Cortex of kidney (tissue), 1 donor: ENCODE data around the gene FLYWCH2.
"Not testable (repeated sequence)": the region's sequence is repeated elsewhere in the genome, so short reads cannot be mapped to it uniquely, and the experiment has no call there.

Source experiments
- DNase-seq: peaks from one replicate; lab custom pipeline; 2025; lab: John Stamatoyannopoulos, UW

Gene FLYWCH2

GRCh38 chr16:2881783-2882649, 999 bp upstream of the FLYWCH2 start:
- DNase-seq: no peak

DNA sequence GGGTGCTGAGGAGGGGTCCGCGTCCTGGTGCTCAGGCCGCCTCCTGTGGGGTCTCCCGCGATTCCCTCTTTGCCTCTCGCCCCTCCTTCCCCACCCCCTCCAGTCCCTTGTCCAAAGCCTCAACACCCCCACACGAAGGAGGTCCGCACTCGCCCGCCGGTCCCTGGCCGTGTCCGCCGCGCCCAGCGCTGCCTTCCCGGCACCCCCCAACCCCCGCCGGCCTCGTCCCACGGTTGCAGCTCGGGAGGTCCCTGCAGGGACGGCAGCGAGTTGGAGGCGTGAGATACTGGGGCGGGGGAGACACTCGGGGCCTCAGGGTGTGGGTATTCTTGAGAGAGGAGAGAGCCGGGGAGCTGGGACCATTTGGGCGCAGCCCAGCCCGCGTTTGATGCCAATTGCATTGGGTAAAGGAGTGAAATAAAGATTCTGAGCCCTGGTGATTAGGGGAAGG, 468 bp downstream of the FLYWCH2 start:
- no peak for DNase-seq

DNA sequence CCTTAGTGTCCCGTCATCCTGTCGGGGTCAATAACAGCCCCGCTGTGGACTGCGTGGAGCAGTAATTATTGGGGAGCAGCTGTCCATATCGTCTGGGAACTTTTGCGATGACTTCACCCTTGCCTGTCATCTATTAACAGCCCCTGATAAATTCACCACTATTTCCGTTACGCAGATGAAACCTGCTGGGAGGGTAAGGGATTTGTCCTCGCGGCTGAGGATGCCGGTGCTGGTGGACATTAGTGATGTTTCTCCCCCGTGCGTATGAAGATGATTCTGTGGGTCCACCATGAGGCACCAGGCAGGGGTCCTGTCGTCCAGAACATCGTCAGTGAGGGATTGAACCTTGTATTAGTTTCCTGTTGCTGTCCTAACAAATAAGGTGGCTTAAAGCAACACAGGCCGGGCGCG, 1.0 kb downstream of the FLYWCH2 start:
- no peak for DNase-seq

DNA sequence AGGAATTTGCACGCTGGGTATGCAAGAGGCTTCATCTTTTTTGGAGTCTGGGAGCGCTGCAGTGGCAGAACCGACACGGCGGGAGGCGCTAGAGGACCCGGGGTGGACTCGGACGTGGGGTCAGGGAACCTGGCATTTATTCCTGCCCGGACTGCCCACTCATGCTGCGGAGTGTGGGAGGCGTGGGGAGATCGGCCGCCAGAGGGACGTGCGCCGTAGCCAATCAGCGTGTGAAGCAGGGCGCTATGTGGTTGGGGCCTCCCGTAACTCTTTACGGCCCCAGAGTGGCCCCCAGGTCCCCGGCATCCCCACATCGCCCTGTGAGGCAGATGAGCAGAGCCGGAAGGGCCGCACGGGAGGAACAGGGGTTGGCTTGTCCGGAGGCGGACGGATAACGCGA, 11.2 kb downstream of the FLYWCH2 start:
- no peak for DNase-seq

GRCh38 chr16:2895813-2896212, 12.8 kb downstream of the FLYWCH2 start:
- no peak for DNase-seq

GRCh38 chr16:2896480-2897010, 13.5 kb downstream of the FLYWCH2 start:
- no peak for DNase-seq

GRCh38 chr16:2897110-2897509, 14.1 kb downstream of the FLYWCH2 start:
- no peak for DNase-seq

- DNase-seq: no peak
Measured at GRCh38 chr16:2898831-2899563, 16.0 kb downstream of the FLYWCH2 start.

GRCh38 chr16:2899564-2900072, 16.6 kb downstream of the FLYWCH2 start:
- no peak for DNase-seq

DNA sequence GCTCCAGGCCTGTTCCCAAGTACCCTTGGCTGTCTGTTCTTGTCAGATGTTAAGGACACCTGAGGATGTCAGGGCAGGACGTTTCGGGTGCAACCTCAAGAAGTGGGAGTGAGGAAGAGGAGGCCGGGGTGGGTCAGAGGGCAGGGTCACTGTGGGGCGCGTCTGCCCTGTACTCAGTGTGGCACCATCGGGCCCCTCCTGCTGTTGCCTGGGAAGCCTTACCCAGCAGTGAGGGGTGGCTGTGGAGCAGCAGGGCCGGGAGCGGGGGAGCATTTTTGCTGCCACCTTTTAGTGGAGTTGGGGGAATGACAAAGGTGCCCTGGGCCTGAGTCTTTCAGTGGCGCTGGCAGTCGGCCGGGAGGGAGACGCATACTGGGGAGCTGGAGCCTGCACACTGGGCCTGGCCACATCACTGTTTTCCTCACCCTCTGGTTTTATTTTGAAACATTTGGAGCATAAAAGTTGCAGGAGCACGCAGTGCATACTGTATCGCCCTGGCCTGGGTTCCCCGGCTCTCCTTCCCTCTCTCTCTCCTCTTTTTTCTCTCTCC, 17.6 kb downstream of the FLYWCH2 start:
- DNase-seq: no peak

DNA sequence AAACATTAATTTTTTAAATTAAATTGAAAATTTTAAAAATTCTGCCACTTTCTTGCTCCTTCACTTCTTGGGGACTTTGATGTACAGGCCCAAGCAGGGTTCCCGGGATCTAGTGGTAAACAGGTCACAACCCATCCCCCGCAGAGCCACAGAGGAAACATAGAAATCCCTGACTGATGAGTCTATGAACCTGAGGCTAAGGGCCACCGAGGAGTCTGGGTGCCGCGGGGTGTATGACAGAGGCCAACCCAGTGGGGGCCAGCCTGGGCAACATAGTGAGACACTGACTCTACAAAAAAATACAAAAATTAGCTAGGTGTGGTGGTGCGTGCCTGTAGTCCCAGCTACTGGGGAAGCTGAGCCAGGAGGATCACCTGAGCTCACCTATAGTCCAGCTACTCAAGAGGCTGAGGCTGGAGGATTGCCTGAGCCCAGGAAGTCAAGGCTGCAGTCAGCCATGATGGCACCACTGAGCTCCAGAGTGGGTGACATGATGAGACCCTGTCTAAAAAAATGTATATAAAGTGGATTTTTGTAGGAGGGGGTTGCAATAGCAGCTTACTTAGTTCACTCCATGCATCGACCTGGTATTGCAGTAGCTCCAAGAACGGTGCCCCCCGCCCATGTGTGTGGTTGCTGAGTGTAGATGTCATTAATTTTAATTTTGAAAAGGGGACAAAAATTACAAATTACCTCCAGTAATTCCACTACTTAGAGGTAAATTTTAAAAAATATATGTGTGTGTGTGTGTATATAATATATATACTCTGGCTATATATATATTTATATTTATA, 19.5 kb downstream of the FLYWCH2 start:
- DNase-seq: no peak

DNA sequence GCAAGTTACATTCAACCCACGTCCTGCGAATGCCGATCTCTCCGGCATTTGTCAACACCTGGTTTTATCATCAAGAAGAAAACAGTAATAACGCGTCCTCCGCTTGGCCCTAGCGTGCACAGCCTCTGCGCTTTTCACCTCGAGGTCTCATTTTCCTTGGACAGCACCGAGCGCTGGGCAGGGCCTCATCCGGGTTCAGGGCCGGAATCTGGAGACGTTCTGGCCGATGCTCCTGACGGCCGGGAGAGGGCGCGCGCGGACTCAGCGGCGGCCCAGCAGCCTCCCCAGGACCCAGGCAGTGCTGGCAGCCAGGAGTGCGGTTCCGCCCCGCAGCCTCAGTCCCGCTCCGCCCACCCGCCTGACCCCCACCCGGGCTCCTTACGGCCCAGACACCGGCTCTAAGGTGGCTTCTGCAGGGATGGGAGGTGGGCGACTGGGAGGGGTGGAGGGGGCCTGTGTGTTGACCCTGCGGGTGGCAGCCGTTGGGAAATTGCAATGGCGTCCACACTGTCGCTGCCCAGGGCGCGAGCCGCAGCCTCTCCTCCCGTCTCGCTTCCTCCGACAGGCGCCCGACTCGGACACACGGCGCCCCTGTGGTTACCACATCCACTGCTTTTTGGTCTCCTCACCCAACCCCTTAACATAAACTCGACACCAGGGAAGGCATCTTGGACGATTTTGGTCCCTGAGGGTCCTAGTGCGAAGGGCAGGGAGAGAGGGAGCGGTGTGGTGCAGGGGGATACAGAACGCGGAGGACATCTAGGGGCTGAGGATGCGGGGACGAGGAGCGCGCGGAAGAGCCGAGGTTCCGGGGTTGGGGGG, 21.3 kb downstream of the FLYWCH2 start:
- no peak for DNase-seq

DNA sequence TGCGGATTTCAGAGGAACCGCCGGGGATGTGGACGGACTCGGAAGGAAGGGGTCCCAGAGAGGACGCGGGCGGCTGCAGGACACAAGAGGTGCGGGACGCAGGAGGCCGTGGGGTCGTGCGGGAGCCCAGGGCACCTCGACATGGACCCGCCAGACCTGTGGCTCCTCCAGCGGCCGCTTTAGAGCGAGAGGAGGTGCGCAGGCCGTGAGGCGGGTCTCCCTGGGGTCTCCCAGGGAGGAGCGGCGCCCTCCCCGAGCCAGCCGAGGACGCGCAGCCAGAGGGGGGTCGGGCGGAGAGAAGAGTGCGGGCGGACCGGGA, 21.9 kb downstream of the FLYWCH2 start:
- DNase-seq: no peak

DNA sequence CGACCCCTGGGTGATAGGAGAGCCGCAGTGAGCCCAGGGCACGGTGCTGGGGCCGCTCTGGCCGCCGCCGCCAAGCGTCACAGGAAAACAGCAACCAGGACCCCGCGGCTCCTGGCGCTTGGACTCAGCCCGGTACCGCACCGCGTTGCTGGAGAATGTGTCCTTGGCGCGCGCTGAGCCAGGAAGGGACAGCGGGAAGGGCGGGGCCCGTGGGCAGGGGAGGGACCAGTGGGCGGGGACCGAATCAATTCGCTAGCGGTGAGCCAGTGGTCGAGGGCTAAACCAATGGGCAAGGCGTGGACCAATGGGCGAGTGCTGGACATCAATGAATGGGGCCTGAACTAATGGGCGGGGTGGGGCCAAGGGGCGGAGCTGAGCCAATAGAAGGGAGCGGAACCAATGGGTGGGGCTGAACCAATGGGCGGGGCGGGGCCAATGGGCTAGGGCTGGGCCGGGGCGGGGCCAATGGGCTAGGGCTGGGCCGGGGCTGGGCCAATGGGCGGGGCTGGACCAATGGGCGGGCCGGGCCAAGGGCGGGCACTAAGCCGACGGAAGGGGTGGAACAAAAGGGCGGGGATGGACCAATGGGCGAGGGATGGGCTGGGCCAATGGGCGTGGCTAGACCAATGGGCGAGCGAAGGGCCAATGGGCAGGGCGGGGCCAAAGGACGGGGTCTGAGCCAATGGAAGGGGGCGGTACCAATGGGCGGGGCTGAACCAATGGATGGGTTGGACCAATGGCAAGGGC, 22.4 kb downstream of the FLYWCH2 start:
- DNase-seq: peak; percentile 44

GRCh38 chr16:2905988-2906387, 23.0 kb downstream of the FLYWCH2 start:
- no peak for DNase-seq

GRCh38 chr16:2907084-2907753, 24.2 kb downstream of the FLYWCH2 start:
- DNase-seq: not testable (repeated sequence)

DNA sequence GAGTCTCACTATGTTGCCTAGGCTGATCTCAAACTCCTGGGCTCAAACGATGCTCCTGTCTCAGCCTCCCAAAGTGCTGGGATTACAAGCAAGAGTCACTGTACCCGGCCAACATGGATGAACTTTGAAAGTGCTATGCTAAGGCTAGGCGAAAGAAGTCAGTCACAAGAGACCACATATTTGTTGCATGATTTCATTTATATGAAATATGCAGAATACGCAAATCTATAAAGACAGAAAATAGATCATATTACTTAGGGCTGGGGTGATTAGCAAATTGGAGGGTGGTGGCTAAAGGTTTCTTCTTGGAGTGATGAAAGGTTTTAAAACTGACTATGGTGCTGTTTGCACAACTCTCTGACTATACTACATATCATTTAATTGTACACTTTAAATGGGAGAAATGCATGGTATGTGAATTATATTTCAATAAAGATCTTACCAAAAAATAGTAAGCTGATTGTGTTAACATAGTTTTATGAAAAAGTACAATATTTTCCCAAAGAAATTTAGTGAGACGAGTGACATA, 27.5 kb downstream of the FLYWCH2 start:
- no peak for DNase-seq

DNA sequence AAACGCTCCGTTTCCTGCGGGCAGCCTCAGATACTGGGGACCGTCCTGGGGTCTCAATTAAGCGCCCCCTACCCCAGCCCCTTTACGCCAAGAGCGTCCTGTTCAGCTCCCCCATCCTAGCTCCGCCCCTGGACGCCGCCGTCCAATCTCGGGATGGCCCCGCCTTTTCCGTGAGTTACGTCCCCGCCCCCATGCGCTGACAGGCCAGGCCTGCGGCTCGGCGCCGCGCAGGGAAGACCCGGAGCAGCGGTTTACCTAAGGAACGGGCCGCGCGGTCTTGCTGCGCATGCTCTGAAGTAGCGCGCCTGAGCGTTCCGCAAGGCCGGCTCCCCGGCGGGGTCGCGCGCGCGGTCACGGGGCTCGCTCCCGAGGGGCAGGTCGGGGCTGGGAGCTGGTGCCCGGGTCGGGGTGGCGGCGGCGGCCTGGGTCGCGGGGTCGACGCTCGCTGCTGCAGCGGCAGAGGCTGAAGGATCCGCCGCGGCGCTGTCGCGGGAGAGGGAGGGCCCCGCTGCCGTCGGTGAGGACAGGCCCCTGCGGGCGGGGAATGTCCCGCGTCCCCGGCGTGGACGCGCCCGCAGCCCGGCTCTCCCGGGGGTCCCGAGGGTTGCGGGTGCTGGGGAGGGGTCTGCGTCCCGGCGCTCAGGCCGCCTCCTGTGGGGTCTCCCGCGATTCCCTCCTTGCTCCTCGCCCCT, 28.8 kb downstream of the FLYWCH2 start, which contains the start of gene FLYWCH1:
FLYWCH1 (plus strand) TSS at position 294 of the 692 bp plus-strand sequence. CDS start 17,755 bp downstream, outside the sequence.
- DNase-seq: peak; percentile 52
